ENCODE measurements around the gene MPO. TPM values are rescaled to one million over a fixed set of nuclear protein-coding genes. Genes with fewer than 3 reads are reported as not detected.

MPO gene
- total and polyA plus RNA-seq, 2 experiments from 2014 or later, result not detected

GRCh38 chr17:58325289-58325726 lies 44.6 kb upstream of the MPO start:
- H3K9me2 ChIP-seq (ENCODE audit: insufficient read depth), result no peaks in the 10 kb centered on the region
- no peaks in the 10 kb centered on the region for H3F3A ChIP-seq (ENCODE audit: insufficient read depth)
- H3K36me3 ChIP-seq (ENCODE audit: low read depth), result no peaks in the 10 kb centered on the region
- in situ Hi-C loops (cut with MboI), result no loop called here
- H3K79me2 ChIP-seq (ENCODE audit: insufficient read depth), result no peaks in the 10 kb centered on the region
- DNase-seq, result no peak
- H3K4me3 ChIP-seq, result no peak overlapping the region
- WGBS, 2 experiments (ENCODE audit: low coverage in 1 of 2, low lambda C conversion rate in 2 of 2, missing lambda C conversion rate in 2 of 2), result 74 to 77% methylated on average over 11 of the region's 11 CpGs
- no peak overlapping the region for H3K27ac ChIP-seq
- H3K4me1 ChIP-seq (ENCODE audit: insufficient read depth), result no peaks in the 10 kb centered on the region
- H2AFZ ChIP-seq, result no peak overlapping the region
- H3K9ac ChIP-seq, result no peak overlapping the region
- H3K9me3 ChIP-seq (ENCODE audit: low read depth), result no peaks in the 10 kb centered on the region
- no peaks in the 10 kb centered on the region for H4K20me1 ChIP-seq (ENCODE audit: insufficient read depth)
- H3K27me3 ChIP-seq (replicated peaks; ENCODE audit: insufficient read depth), result no peaks in the 10 kb centered on the region; the same call in 1 of the 2 replicates
- no peak overlapping the region for H3K4me2 ChIP-seq (ENCODE audit: unreplicated experiment)
- TF ChIP-seq EZH2 (IDR thresholded peaks at IDR 0.05; ENCODE audit: insufficient read depth, poor library complexity, severe bottlenecking), result no peak
- TF ChIP-seq EZH2phosphoT487 (IDR thresholded peaks at IDR 0.05; ENCODE audit: insufficient read depth, low read depth), result no peak

GRCh38 chr17:58324409-58325288 lies 43.9 kb upstream of the MPO start:
- Histone ChIP-seq H3K4me3 (peak overlapping the region; percentile 55), H3F3A (ENCODE audit: insufficient read depth) (no peaks in the 10 kb centered on the region), H3K79me2 (ENCODE audit: insufficient read depth) (no peaks in the 10 kb centered on the region), H3K27me3 (replicated peaks; ENCODE audit: insufficient read depth) (no peaks in the 10 kb centered on the region; the same call in 1 of the 2 replicates), H3K4me1 (ENCODE audit: insufficient read depth) (no peaks in the 10 kb centered on the region), H4K20me1 (ENCODE audit: insufficient read depth) (no peaks in the 10 kb centered on the region), H2AFZ (peak overlapping the region; percentile 70), H3K36me3 (ENCODE audit: low read depth) (no peaks in the 10 kb centered on the region), H3K9me2 (ENCODE audit: insufficient read depth) (no peaks in the 10 kb centered on the region), H3K27ac (no peak overlapping the region), H3K4me2 (ENCODE audit: unreplicated experiment) (peak overlapping the region; percentile 25), H3K9ac (peak overlapping the region; percentile 50), H3K9me3 (ENCODE audit: low read depth) (no peaks in the 10 kb centered on the region)
- no peak for TF ChIP-seq EZH2 (IDR thresholded peaks at IDR 0.05; ENCODE audit: insufficient read depth, poor library complexity, severe bottlenecking)
- TF ChIP-seq EZH2phosphoT487 (IDR thresholded peaks at IDR 0.05; ENCODE audit: insufficient read depth, low read depth), result no peak
- 7 to 8% methylated on average over 33 to 51 of the region's 66 CpGs for WGBS, 2 experiments (ENCODE audit: low coverage in 1 of 2, low lambda C conversion rate in 2 of 2, missing lambda C conversion rate in 2 of 2)
- in situ Hi-C loops (cut with MboI), result no loop called here
- peak; percentile 48 for DNase-seq

- Histone ChIP-seq H4K20me1 (ENCODE audit: insufficient read depth) (no peaks in the 10 kb centered on the region), H3K9me3 (ENCODE audit: low read depth) (no peaks in the 10 kb centered on the region), H3K36me3 (ENCODE audit: low read depth) (no peaks in the 10 kb centered on the region), H3K27me3 (replicated peaks; ENCODE audit: insufficient read depth) (no peaks in the 10 kb centered on the region; the same call in 1 of the 2 replicates), H3K4me1 (ENCODE audit: insufficient read depth) (no peaks in the 10 kb centered on the region), H2AFZ (peak overlapping the region; percentile 70), H3F3A (ENCODE audit: insufficient read depth) (no peaks in the 10 kb centered on the region), H3K9ac (peak overlapping the region; percentile 50), H3K27ac (no peak overlapping the region), H3K79me2 (ENCODE audit: insufficient read depth) (no peaks in the 10 kb centered on the region), H3K4me3 (peak overlapping the region; percentile 55), H3K4me2 (ENCODE audit: unreplicated experiment) (peak overlapping the region; percentile 25), H3K9me2 (ENCODE audit: insufficient read depth) (no peaks in the 10 kb centered on the region)
- 16 to 18% methylated on average over 13 of the region's 13 CpGs for WGBS, 2 experiments (ENCODE audit: low coverage in 1 of 2, low lambda C conversion rate in 2 of 2, missing lambda C conversion rate in 2 of 2)
- TF ChIP-seq EZH2phosphoT487 (IDR thresholded peaks at IDR 0.05; ENCODE audit: insufficient read depth, low read depth) (no peak), EZH2 (IDR thresholded peaks at IDR 0.05; ENCODE audit: insufficient read depth, poor library complexity, severe bottlenecking) (no peak)
- DNase-seq, result no peak
- in situ Hi-C loops (cut with MboI), result no loop called here
Observed at GRCh38 chr17:58324056-58324408, 43.3 kb upstream of the MPO start.

GRCh38 chr17:58323366-58324055 lies 42.8 kb upstream of the MPO start:
- Histone ChIP-seq H3K9ac (no peak overlapping the region), H3K9me3 (ENCODE audit: low read depth) (no peaks in the 10 kb centered on the region), H3K9me2 (ENCODE audit: insufficient read depth) (no peaks in the 10 kb centered on the region), H3K4me3 (no peak overlapping the region), H3K27me3 (replicated peaks; ENCODE audit: insufficient read depth) (no peaks in the 10 kb centered on the region; the same call in 1 of the 2 replicates), H3K27ac (no peak overlapping the region), H3K4me2 (ENCODE audit: unreplicated experiment) (no peak overlapping the region), H3K4me1 (ENCODE audit: insufficient read depth) (no peaks in the 10 kb centered on the region), H4K20me1 (ENCODE audit: insufficient read depth) (no peaks in the 10 kb centered on the region), H3K79me2 (ENCODE audit: insufficient read depth) (no peaks in the 10 kb centered on the region), H3K36me3 (ENCODE audit: low read depth) (no peaks in the 10 kb centered on the region), H2AFZ (peak overlapping the region; percentile 70; the same call in 1 of the 2 replicates), H3F3A (ENCODE audit: insufficient read depth) (no peaks in the 10 kb centered on the region)
- DNase-seq, result no peak
- in situ Hi-C loops (cut with MboI), result no loop called here
- 67 to 68% methylated on average over 7 to 8 of the region's 8 CpGs for WGBS, 2 experiments (ENCODE audit: low coverage in 1 of 2, low lambda C conversion rate in 2 of 2, missing lambda C conversion rate in 2 of 2)
- TF ChIP-seq EZH2phosphoT487 (IDR thresholded peaks at IDR 0.05; ENCODE audit: insufficient read depth, low read depth), result no peak

Measured in GM23248 (cell line).